ENCODE data around the gene MARCO. TPM values are rescaled to one million over a fixed set of nuclear protein-coding genes. Genes with fewer than 3 reads are reported as not detected.

The MARCO gene
- total and polyA plus RNA-seq, 10 of the 15 experiments (the other 5 are each of a cell fraction or from before 2014, with no cell fraction given) = 0.13 to 0.67 (median 0.32) TPM; not detected in 5

GRCh38 chr2:119012345-119013301 lies 70.6 kb downstream of the MARCO start:
- H2AFZ ChIP-seq (ENCODE audit: control insufficient read depth, low read depth, low read length) = no peak overlapping the region
- CTCF ChIA-PET = interaction anchor here (0.6 kb wide), 1 partner anchor 114 kb away, joined by 3 read pairs; no protein-coding TSS in a partner anchor
- peaks cover 8 to 11% of the 10 kb centered on the region in 2 experiments for H3K27me3 ChIP-seq (replicated peaks in 1 of 2; ENCODE audit: control insufficient read depth in 2 of 2, insufficient read depth in 2 of 2, low read length in 1 of 2)
- no peak overlapping the region for H3K4me3 ChIP-seq
- WGBS (ENCODE audit: insufficient coverage, insufficient replicate concordance, low lambda C conversion rate, missing lambda C conversion rate) = 33% methylated on average over 11 of the region's 11 CpGs
- no peak overlapping the region for H3K9ac ChIP-seq (ENCODE audit: control insufficient read depth, insufficient read depth, low read length)
- H3K4me1 ChIP-seq (ENCODE audit: control insufficient read depth, insufficient read depth, low read length) = no peaks in the 10 kb centered on the region
- DNase-seq (ENCODE audit: low read depth, low spot score) (no peak), FAIRE-seq (no peak), ATAC-seq (no peak)
- RAD21 ChIA-PET (ENCODE audit: unreplicated experiment) = interaction anchor here (0.8 kb wide), 1 partner anchor 131 kb away, joined by 3 read pairs; no protein-coding TSS in a partner anchor
- no peak overlapping the region for H3K4me2 ChIP-seq (ENCODE audit: control insufficient read depth, insufficient read depth)
- SMC1A ChIA-PET (ENCODE audit: uncharacterized antibody, unreplicated experiment) = no interaction called here
- no peaks in the 10 kb centered on the region for H3K36me3 ChIP-seq (ENCODE audit: control insufficient read depth in 2 of 2, insufficient read depth in 2 of 2, low read length in 1 of 2)
- H4K20me1 ChIP-seq (ENCODE audit: control insufficient read depth, insufficient read depth) = no peaks in the 10 kb centered on the region
- TF ChIP-seq FOXM1 (IDR thresholded peaks at IDR 0.05; ENCODE audit: low read depth, low read length) (no peak), HDAC6 (IDR thresholded peaks at IDR 0.05; ENCODE audit: unreplicated experiment) (no peak), YY1 (IDR thresholded peaks at IDR 0.05; ENCODE audit: low read depth, low read length) (no peak), SREBF2 (IDR thresholded peaks at IDR 0.05; ENCODE audit: low read length) (no peak), ZNF592 (IDR thresholded peaks at IDR 0.05) (no peak), DPF2 (IDR thresholded peaks at IDR 0.05) (no peak)
- no peaks in the 10 kb centered on the region for H3K79me2 ChIP-seq (ENCODE audit: control insufficient read depth, insufficient read depth, low read length)
- POLR2A ChIA-PET = no interaction called here
- H3K27ac ChIP-seq (ENCODE audit: control insufficient read depth, insufficient read depth) = no peak overlapping the region
- no peaks in the 10 kb centered on the region for H3K9me3 ChIP-seq (replicated peaks; ENCODE audit: control insufficient read depth, insufficient read depth, low read length)
- intact Hi-C loops (cut with micrococcal nuclease; ENCODE audit: unreplicated experiment) = loop anchor here (10.0 kb wide), 1 partner anchor 128 kb away; no protein-coding TSS in a partner anchor
- in situ Hi-C loops (cut with MboI) = no loop called here
- no TSS peak for BruUV-seq (replicated peaks)
